HG03432 (cell line): ENCODE measurements around the gene CTNNBIP1.
"Not testable (repeated sequence)": the region's sequence is repeated elsewhere in the genome, so short reads cannot be mapped to it uniquely, and the experiment has no call there.

ENCODE experiments used
- ATAC-seq: cut with Tn5 transposase; IDR thresholded peaks from one replicate; pipeline ENCODE4 v1.9.1; 2021; ENCODE audit warnings: mild to moderate bottlenecking, moderate library complexity; ENCODE audit not compliant: unreplicated experiment

Gene CTNNBIP1

DNA sequence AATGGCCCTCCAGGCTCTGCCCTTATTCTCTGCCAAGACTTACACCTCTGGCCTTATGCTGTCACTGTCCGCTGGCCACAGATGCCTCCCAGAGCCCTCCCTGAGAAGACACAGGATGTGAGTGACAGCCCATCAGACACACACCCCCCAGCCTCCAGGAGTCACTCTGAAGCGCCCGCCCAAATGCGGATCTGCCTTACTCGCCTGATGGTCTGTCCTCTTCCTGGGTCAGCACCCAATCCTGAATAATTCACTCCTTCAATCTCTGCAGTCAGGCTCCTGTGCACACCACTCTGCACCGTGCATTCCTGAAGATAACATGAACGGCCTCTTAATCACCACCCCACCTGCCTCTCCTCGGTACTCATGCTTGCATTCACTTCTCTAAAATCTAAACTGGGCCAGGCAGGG lies 101.0 kb downstream of the CTNNBIP1 start:
- ATAC-seq: no peak

DNA sequence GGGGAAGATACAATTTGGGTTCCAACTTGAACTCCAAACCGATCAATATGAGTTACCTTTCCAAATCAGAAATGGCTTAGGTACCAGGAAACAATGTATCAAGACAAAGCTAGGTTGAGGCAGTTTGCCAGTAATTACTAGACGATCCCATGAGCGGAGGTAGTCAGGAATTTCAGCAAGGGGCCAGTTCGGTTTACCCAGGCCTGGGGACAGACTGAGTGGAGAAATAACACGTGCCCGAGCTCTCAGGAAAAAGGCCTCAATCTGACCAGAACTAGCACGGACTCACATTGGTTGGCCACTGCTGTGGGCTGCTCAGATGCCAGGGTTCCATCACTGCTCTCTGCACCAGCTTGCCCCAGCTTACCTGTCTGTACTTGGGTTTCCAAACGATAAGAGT lies 101.6 kb downstream of the CTNNBIP1 start:
- ATAC-seq: no peak

DNA sequence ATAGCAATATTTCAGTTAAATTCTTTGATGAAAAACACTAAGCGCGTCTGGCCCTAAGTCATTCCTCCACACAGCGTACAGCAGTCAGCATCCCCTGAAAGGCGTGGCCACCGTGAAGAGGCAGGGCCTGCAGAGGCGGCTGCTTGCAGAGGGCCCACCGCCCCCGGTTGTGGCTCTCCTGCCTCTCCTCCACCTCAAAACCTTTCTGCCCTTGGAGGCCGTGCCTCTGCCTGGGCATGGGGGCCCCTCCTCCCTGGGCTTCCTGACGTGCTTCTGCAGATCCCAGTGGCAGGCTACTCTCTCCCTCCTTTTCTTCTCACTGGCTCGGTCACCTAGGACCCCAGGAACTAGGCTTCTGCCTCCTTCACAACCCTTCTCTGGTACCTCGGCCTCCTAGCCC lies 102.5 kb downstream of the CTNNBIP1 start:
- no peak for ATAC-seq

DNA sequence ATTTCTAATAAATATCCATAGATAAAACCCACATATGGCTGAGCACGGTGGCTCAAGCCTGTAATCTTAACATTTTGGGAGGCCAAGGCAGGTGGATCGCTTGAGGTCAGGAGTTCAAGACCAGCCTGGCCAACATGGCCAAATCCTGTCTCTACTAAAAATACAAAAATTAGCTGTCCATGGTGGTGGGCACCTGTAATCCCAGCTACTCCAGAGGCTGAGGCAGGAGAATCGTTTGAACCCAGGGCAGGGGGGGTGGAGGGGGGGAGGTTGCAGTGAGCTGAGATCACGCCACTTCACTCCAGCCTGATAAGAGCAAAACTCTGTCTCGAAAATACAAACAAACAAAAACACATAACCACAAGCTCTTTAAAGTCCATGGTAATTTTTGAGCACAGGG lies 104.1 kb downstream of the CTNNBIP1 start:
- not testable (repeated sequence) for ATAC-seq

DNA sequence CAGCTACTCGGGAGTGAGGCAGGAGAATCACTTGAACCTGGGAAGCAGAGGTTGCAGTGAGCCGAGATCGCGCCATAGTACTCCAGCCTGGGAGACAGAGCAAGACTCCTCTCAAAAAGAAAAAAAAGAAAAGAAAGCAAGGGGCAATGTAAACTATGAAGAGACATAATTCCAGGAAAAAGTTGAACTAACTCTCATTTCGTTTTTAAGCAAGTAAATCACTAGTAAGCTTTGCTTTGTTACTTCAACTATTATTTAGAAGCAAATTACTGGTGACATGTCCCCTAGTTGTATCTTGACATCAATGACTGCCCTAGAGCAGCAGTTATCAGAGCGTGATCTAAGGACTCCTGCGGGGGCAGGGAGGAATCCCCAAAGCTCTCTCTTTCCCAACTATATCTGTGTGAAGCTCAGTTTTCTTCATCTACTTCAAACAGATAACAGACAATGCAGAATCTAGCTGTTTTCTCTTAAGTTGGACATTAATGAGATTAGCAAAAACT lies 105.0 kb downstream of the CTNNBIP1 start:
- ATAC-seq: no peak

- not testable (repeated sequence) for ATAC-seq
Observed at GRCh38 chr1:9803003-9803918, 106.8 kb downstream of the CTNNBIP1 start.

DNA sequence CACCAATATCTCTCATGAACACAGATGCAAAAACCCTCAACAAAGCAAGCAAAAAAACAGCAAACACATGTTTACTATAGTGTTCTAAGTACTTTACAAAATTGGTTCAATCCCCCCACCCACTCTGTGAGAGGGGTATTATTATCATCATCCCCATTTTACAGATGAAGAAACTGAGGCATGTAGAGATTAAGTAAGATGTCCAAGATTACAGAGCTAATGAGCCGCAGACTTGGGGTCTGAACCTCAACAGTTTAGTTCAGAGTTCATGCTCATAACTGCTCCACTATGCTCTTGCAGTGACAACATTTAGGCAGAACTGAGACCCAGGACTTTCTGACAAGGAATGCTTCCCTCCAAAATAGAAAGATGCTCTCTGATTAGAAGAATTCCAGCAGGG lies 108.2 kb downstream of the CTNNBIP1 start:
- no peak for ATAC-seq
